Activated CD8-positive, alpha-beta T cell treated with anti-CD3 and anti-CD28 coated beads, Interleukin-2, amount 10 ng/mL, durations not matched to agents 7 days and 5 days (primary cell): ENCODE data around the gene PPP2R5C. TPM values are rescaled to one million over a fixed set of nuclear protein-coding genes. Genes with fewer than 3 reads are reported as not detected.

Source experiments
- ATAC-seq: fragments of 150-1000 bp; cut with Tn5 transposase; one replicate; pipeline ENCODE4 v1.10.0; 2021; ENCODE audit warnings: moderate library complexity
- CTCF ChIA-PET: fragments of 350-600 bp; sonication (Branson Sonifier 250); formaldehyde crosslinking; loops from one replicate; lab custom pipeline; 2021; ENCODE audit warnings: antibody characterized with exemption; lab: Charles Lee
- POLR2A ChIA-PET: fragments of 350-600 bp; sonication (Branson Sonifier 250); formaldehyde crosslinking; loops from one replicate; lab custom pipeline; 2021; ENCODE audit warnings: antibody characterized with exemption; lab: Charles Lee
- DNase-seq: peaks from one replicate; pipeline ENCODE4 v3.0.0-alpha.2; 2020
- H3K27ac Mint-ChIP-seq: one replicate; pipeline ENCODE4 v1.8.0; 2021; ENCODE audit warnings: mild to moderate bottlenecking, mixed read lengths
- H3K27me3 Mint-ChIP-seq: one replicate; pipeline ENCODE4 v1.8.0; 2021; ENCODE audit warnings: low read depth, mixed read lengths
- H3K36me3 Mint-ChIP-seq: one replicate; pipeline ENCODE4 v1.8.0; 2021; ENCODE audit warnings: low read depth, mixed read lengths
- H3K4me1 Mint-ChIP-seq: one replicate; pipeline ENCODE4 v1.8.0; 2021; ENCODE audit warnings: low read depth, mixed read lengths
- H3K4me3 Mint-ChIP-seq: one replicate; pipeline ENCODE4 v1.8.0; 2021; ENCODE audit warnings: mild to moderate bottlenecking, mixed read lengths
- H3K9me3 Mint-ChIP-seq: one replicate; pipeline ENCODE4 v1.8.0; 2022; ENCODE audit warnings: mixed read lengths; ENCODE audit not compliant: insufficient read depth
- total RNA-seq, 2 experiments: library from RNA; stranded (reverse); gene quantifications; one replicate each; pipeline ENCODE4 v1.2.3, GENCODE V29; 2021

The PPP2R5C gene
- total RNA-seq, 2 experiments from 2014 or later = 218 to 223 TPM

GRCh38 chr14:101891471-101891870, 130.0 kb downstream of the PPP2R5C start:
- DNase-seq = no peak
- Mint-ChIP-seq H3K36me3 (peaks cover 50% of the 10 kb centered on the region), H3K27ac (no peak overlapping the region), H3K9me3 (no peaks in the 10 kb centered on the region), H3K27me3 (no peaks in the 10 kb centered on the region), H3K4me1 (no peaks in the 10 kb centered on the region), H3K4me3 (no peak overlapping the region)
- ChIA-PET POLR2A (interaction anchor here (0.5 to 1.2 kb wide), 3 partner anchors 16 to 57 kb away, joined by 3 read pairs; no protein-coding TSS in a partner anchor), CTCF (interaction anchor here (2.9 kb wide), 1 partner anchor 120 kb away, joined by 10 read pairs; no protein-coding TSS in a partner anchor)
- no peak for ATAC-seq

- DNase-seq = no peak
- CTCF ChIA-PET = interaction anchor here (1.0 kb wide), 2 partner anchors 123 to 187 kb away, joined by 3 to 7 read pairs; no protein-coding TSS in a partner anchor
- POLR2A ChIA-PET = interaction anchor here (1.0 kb wide), 1 partner anchor 123 kb away, joined by 3 read pairs; no protein-coding TSS in a partner anchor
- H3K36me3 Mint-ChIP-seq = peaks cover 67% of the 10 kb centered on the region
- no peak for ATAC-seq
- no peak overlapping the region for H3K4me3 Mint-ChIP-seq
- H3K27me3 Mint-ChIP-seq = no peaks in the 10 kb centered on the region
- H3K9me3 Mint-ChIP-seq = no peaks in the 10 kb centered on the region
- H3K4me1 Mint-ChIP-seq = no peaks in the 10 kb centered on the region
- H3K27ac Mint-ChIP-seq = no peak overlapping the region
Measured at GRCh38 chr14:101893759-101894158, 132.2 kb downstream of the PPP2R5C start.

DNA sequence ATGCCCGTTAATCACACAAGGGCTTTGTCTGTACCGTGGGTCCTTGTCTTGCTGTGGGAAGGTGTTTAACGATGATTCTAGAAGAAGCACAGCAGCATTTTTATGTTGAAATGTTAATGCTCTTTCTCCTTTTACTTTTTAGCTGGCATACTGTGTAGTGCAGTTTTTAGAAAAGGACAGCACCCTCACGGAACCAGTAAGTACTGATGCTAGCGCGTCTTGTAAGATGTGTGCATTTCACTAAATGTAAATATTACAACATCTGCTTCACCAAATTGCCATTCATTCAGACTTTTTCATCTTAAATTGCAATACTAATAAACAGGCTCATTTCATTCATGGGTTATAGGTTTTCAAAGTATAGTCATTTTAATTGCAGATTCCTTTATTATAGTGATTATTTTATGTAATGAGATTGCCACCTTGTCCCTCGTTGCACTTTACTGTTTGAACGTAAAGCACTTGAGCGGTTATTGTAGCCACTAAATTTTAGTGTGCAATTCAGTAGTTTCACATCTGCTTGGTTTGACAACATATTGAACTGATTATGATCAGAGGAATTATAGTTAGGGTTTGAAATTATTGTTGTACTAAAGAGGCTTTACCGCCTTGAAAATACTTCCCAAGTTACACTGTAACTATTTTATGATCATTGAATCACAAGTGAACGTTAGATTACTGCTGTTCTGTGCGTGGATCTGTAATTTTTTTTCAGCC, 133.0 kb downstream of the PPP2R5C start:
- Mint-ChIP-seq H3K27me3 (no peaks in the 10 kb centered on the region), H3K27ac (no peak overlapping the region), H3K36me3 (peaks cover 67% of the 10 kb centered on the region), H3K9me3 (no peaks in the 10 kb centered on the region), H3K4me1 (no peaks in the 10 kb centered on the region), H3K4me3 (no peak overlapping the region)
- CTCF ChIA-PET = interaction anchor here (1.0 kb wide), 1 partner anchor 124 kb away, joined by 7 read pairs; no protein-coding TSS in a partner anchor
- DNase-seq = no peak
- ATAC-seq = no peak
- POLR2A ChIA-PET = interaction anchor here (1.0 kb wide), 1 partner anchor 123 kb away, joined by 3 read pairs; no protein-coding TSS in a partner anchor

DNA sequence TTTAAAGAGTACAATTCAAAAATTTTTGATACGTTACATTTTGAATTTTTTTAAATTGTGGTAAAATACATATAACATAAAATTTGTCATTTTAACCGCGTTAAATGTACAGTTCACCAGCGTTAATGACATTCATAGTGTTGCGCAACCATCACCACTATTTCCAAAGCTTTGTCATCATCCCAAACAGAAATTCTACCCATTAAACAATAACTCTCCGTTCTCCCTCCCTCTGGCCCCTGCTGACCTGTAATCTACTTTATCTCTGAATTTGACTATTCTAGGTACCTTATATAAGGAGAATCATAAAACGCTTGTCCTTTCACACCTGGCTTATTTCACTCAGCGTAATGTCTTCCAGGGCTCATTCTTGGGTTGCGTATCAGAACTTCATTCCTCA, 133.7 kb downstream of the PPP2R5C start:
- H3K4me1 Mint-ChIP-seq = no peaks in the 10 kb centered on the region
- POLR2A ChIA-PET = no interaction called here
- no peaks in the 10 kb centered on the region for H3K27me3 Mint-ChIP-seq
- peaks cover 67% of the 10 kb centered on the region for H3K36me3 Mint-ChIP-seq
- no peak for DNase-seq
- no peak for ATAC-seq
- H3K27ac Mint-ChIP-seq = no peak overlapping the region
- H3K4me3 Mint-ChIP-seq = no peak overlapping the region
- no peaks in the 10 kb centered on the region for H3K9me3 Mint-ChIP-seq
- CTCF ChIA-PET = no interaction called here

DNA sequence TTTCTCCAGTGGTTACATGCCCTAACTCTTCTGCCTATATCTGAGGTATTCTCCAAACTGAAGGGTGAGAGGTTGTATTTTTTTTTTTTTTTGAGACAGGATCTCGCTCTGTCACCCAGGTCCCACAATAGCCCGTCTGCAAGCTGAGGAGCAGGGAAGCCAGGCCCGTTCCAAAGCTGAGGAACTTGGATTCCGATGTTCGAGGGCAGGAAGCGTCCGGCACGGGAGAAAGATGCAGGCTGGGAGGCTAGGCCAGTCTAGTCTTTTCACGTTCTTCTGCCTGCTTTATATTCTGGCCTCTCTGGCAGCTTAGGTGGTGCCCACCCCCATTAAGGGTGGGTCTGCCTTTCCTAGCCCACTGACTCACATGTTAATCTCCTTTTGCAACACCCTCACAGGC, 135.8 kb downstream of the PPP2R5C start:
- DNase-seq = no peak
- Mint-ChIP-seq H3K27ac (no peak overlapping the region), H3K36me3 (peaks cover 71% of the 10 kb centered on the region), H3K4me3 (no peak overlapping the region), H3K9me3 (no peaks in the 10 kb centered on the region), H3K4me1 (no peaks in the 10 kb centered on the region), H3K27me3 (no peaks in the 10 kb centered on the region)
- ATAC-seq = no peak
- ChIA-PET CTCF (no interaction called here), POLR2A (no interaction called here)

DNA sequence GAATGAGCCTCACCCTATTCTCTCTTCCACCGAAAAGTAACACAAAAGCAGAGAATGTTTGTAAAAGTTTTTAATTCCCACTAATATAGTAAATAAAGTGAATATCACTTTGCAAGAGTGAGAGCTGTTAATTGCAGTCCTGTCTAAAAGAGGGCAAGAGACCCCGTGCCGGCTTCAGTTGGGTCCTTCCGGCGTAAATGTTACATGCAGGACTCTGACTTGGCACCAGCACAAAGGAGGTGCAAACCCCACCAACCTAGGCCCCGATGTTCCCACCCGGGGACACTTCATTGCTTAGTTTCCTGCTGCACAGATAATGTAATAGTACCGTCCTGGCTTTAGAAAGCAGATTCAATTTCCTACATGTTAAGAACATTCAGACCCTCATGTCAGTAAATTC, 136.9 kb downstream of the PPP2R5C start:
- CTCF ChIA-PET = interaction anchor here (1.5 kb wide), 1 partner anchor 128 kb away, joined by 6 read pairs; no protein-coding TSS in a partner anchor
- ATAC-seq (no peak), DNase-seq (no peak)
- Mint-ChIP-seq H3K4me3 (no peak overlapping the region), H3K4me1 (no peaks in the 10 kb centered on the region), H3K27ac (no peak overlapping the region), H3K9me3 (no peaks in the 10 kb centered on the region), H3K27me3 (no peaks in the 10 kb centered on the region), H3K36me3 (peaks cover 74% of the 10 kb centered on the region)
- POLR2A ChIA-PET = no interaction called here

DNA sequence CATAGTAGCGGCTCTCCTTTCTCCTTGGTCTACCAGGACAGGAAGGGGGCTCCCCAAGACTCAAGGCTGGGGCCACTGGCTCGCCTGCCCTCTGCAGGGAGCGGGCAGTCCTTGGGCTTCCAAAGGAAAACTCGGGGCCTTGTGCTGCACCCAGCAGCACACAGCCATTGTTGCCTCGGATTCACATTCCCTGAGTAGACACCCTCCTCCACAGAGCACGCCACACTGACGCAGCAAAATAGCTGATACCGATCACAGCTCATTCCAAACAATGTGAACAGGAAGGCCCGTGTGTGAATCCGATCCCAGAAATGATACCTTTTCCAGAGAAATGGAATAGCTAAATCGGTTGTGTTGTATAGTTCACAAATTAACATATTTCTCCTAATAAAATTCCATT, 137.8 kb downstream of the PPP2R5C start:
- no peak for ATAC-seq
- Mint-ChIP-seq H3K27me3 (no peaks in the 10 kb centered on the region), H3K9me3 (no peaks in the 10 kb centered on the region), H3K4me3 (no peak overlapping the region), H3K4me1 (no peaks in the 10 kb centered on the region), H3K27ac (no peak overlapping the region), H3K36me3 (peaks cover 73% of the 10 kb centered on the region)
- DNase-seq = no peak
- ChIA-PET CTCF (interaction anchor here (1.5 kb wide), 1 partner anchor 129 kb away, joined by 6 read pairs; no protein-coding TSS in a partner anchor), POLR2A (no interaction called here)

DNA sequence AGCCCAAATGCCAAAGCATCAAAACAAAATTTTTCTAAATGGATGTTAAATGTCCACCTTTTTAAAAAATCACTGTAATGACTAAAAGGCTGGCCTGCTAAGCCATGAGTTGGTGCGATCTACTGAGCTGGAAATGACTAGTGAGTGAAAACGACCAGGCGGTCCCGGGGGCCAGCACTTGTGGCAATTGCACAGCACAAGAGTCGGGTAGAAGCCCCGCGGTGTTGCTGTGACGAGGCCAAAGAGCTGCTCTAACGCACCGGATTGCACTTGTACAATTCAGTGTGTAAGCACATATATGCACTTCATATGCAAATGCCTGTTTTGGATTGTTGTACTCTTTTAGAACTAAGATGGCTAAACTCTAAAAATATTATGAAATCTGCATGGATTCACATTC, 138.7 kb downstream of the PPP2R5C start:
- Mint-ChIP-seq H3K27me3 (no peaks in the 10 kb centered on the region), H3K27ac (no peak overlapping the region), H3K36me3 (peaks cover 73% of the 10 kb centered on the region), H3K4me3 (no peak overlapping the region), H3K9me3 (no peaks in the 10 kb centered on the region), H3K4me1 (no peaks in the 10 kb centered on the region)
- CTCF ChIA-PET = interaction anchor here (1.3 kb wide), 1 partner anchor 9 kb away, joined by 3 read pairs; no protein-coding TSS in a partner anchor
- DNase-seq (no peak), ATAC-seq (no peak)
- POLR2A ChIA-PET = no interaction called here

DNA sequence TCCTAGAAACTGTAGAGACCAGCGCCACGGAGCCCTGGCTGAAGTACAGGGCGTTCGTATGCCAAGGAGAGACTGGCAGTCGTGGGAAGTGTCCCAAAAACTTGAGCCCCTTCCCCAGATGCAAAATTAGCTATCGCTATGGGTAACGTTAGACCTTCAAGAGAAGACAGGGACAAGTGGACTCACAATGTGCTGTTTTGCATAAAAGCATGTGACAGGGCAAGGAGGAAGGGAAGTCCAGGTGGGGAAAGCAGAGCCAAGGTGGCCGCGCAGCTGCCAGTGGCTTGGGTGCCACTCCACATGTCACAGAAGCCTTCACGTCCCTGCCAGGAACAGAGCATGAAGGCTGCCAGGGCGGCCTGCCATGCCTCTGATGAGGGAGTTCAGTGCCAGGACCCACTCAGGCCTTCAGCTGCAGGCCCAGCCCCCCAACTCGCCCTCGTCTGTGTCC, 141.6 kb downstream of the PPP2R5C start:
- DNase-seq = no peak
- Mint-ChIP-seq H3K9me3 (no peaks in the 10 kb centered on the region), H3K27me3 (no peaks in the 10 kb centered on the region), H3K4me1 (no peaks in the 10 kb centered on the region), H3K4me3 (no peak overlapping the region), H3K27ac (no peak overlapping the region), H3K36me3 (peaks cover 74% of the 10 kb centered on the region)
- CTCF ChIA-PET = interaction anchor here (1.7 kb wide), 1 partner anchor 133 kb away, joined by 6 read pairs; no protein-coding TSS in a partner anchor
- POLR2A ChIA-PET = no interaction called here
- no peak for ATAC-seq

DNA sequence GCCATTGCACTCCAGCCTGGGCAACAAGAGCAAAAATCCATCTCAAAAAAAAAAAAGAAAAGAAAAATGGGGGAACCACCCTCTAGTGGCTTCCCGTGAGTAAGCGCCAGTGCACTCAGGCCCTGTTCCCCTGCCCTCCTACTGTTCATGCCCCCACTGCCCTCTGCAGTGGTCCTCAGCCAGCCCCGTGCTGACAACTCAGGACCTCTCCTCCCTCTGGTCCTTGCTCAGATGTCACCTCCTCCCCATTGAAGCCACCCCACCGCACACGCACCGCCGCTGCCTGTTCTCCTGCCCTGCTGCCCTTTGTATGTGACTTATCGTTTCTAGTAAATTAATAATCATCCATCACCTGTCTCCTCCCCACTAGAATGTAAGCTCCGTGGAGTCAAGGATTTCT, 144.1 kb downstream of the PPP2R5C start:
- CTCF ChIA-PET = no interaction called here
- POLR2A ChIA-PET = interaction anchor here (0.6 kb wide), 1 partner anchor 16 kb away, joined by 3 read pairs; no protein-coding TSS in a partner anchor
- Mint-ChIP-seq H3K27ac (peak overlapping the region; percentile 32), H3K4me1 (no peaks in the 10 kb centered on the region), H3K9me3 (no peaks in the 10 kb centered on the region), H3K4me3 (no peak overlapping the region), H3K27me3 (no peaks in the 10 kb centered on the region), H3K36me3 (peaks cover 71% of the 10 kb centered on the region)
- ATAC-seq = no peak
- no peak for DNase-seq

- POLR2A ChIA-PET = no interaction called here
Measured at GRCh38 chr14:101906645-101907044, 145.1 kb downstream of the PPP2R5C start.

GRCh38 chr14:101907619-101908018, 146.1 kb downstream of the PPP2R5C start:
- H3K4me3 Mint-ChIP-seq = no peak overlapping the region
- H3K4me1 Mint-ChIP-seq = no peaks in the 10 kb centered on the region
- CTCF ChIA-PET = interaction anchor here (0.6 to 0.9 kb wide), 2 partner anchors 32 to 200 kb away, joined by 3 read pairs; no protein-coding TSS in a partner anchor
- H3K36me3 Mint-ChIP-seq = peaks cover 68% of the 10 kb centered on the region
- DNase-seq (no peak), ATAC-seq (no peak)
- H3K27me3 Mint-ChIP-seq = no peaks in the 10 kb centered on the region
- no peak overlapping the region for H3K27ac Mint-ChIP-seq
- no peaks in the 10 kb centered on the region for H3K9me3 Mint-ChIP-seq
- POLR2A ChIA-PET = interaction anchor here (0.7 kb wide), 1 partner anchor 16 kb away, joined by 3 read pairs; no protein-coding TSS in a partner anchor

More at GRCh38 chr14:101906645-101907044, 145.1 kb downstream of the PPP2R5C start:
- CTCF ChIA-PET = no interaction called here
- no peaks in the 10 kb centered on the region for H3K9me3 Mint-ChIP-seq
- H3K27ac Mint-ChIP-seq = no peak overlapping the region
- no peaks in the 10 kb centered on the region for H3K4me1 Mint-ChIP-seq
- ATAC-seq (no peak), DNase-seq (no peak)
- peaks cover 69% of the 10 kb centered on the region for H3K36me3 Mint-ChIP-seq
- no peaks in the 10 kb centered on the region for H3K27me3 Mint-ChIP-seq
- no peak overlapping the region for H3K4me3 Mint-ChIP-seq
